CD14-positive monocyte (primary cell): ENCODE data around the gene HOXD10. TPM values are rescaled to one million over a fixed set of nuclear protein-coding genes. Genes with fewer than 3 reads are reported as not detected.

Experiments used
- DNase-seq, 3 donors: peaks; one replicate each; pipeline ENCODE4 v3.0.0-alpha.2; 2011 to 2022
- H2AFZ ChIP-seq: 2 replicates; pipeline ENCODE4 v1.6.0; 2012; ENCODE audit warnings: mild to moderate bottlenecking, low read depth, low read length, inconsistent platforms; ENCODE audit not compliant: insufficient read depth, poor library complexity, severe bottlenecking
- H3K27ac ChIP-seq, 2 donors: 1 replicate in 1 of 2; 2 replicates in 1 of 2; pipeline ENCODE4 v1.5.1; 2012 to 2013; ENCODE audit warnings: low read length in 2 of 2, control low read depth in 1 of 2, inconsistent platforms in 1 of 2, low read depth in 1 of 2, mild to moderate bottlenecking in 1 of 2
- H3K27me3 ChIP-seq, 2 donors: one replicate each; pipeline versions ENCODE4 v1.6.0 to v1.6.1; 2011 to 2013; ENCODE audit warnings: low read length in 2 of 2; ENCODE audit not compliant: control insufficient read depth in 2 of 2, insufficient read depth in 2 of 2
- H3K36me3 ChIP-seq, 2 donors: replicated peaks in 1 of 2; 1 replicate in 1 of 2; 2 replicates in 1 of 2; pipeline versions ENCODE4 v1.5.1 to v1.6.1; 2012 to 2013; ENCODE audit warnings: low read length in 2 of 2, control low read depth in 1 of 2, inconsistent platforms in 1 of 2, mild to moderate bottlenecking in 1 of 2; ENCODE audit not compliant: insufficient read depth in 2 of 2, control insufficient read depth in 1 of 2
- H3K4me1 ChIP-seq, 2 donors: 1 replicate in 1 of 2; 2 replicates in 1 of 2; pipeline versions ENCODE4 v1.5.1 to v1.6.1; 2012 to 2013; ENCODE audit warnings: low read length in 2 of 2, control low read depth in 1 of 2, inconsistent platforms in 1 of 2, mild to moderate bottlenecking in 1 of 2, moderate library complexity in 1 of 2; ENCODE audit not compliant: insufficient read depth in 2 of 2, control insufficient read depth in 1 of 2
- H3K4me2 ChIP-seq: replicated peaks from 2 replicates; pipeline ENCODE3; 2012; ENCODE audit warnings: low read length, moderate library complexity, mild to moderate bottlenecking; ENCODE audit not compliant: poor library complexity, severe bottlenecking; ENCODE audit errors: extremely low read depth
- H3K4me3 ChIP-seq, 3 experiments: fragments of 200-600 bp in 1 of 3; sonication (generic) in 1 of 3; replicated peaks in 1 of 3; 1 replicate in 2 of 3; 2 replicates in 1 of 3; pipeline ENCODE4 v1.5.1; 2011 to 2013; ENCODE audit warnings: low read length in 3 of 3, mild to moderate bottlenecking in 3 of 3, control low read depth in 2 of 3, low read depth in 2 of 3, inconsistent platforms in 1 of 3, moderate library complexity in 1 of 3
- H3K79me2 ChIP-seq: 2 replicates; pipeline ENCODE4 v1.6.0; 2012; ENCODE audit warnings: mild to moderate bottlenecking, control low read depth, inconsistent platforms, low read length, moderate library complexity; ENCODE audit not compliant: insufficient read depth
- H3K9ac ChIP-seq: 2 replicates; pipeline ENCODE4 v1.6.0; 2017; ENCODE audit warnings: low read length, mild to moderate bottlenecking; ENCODE audit not compliant: insufficient read depth, poor library complexity, severe bottlenecking
- H3K9me3 ChIP-seq, 2 donors: replicated peaks in 1 of 2; 1 replicate in 1 of 2; 2 replicates in 1 of 2; pipeline versions ENCODE4 v1.5.1 to v1.6.1; 2012 to 2013; ENCODE audit warnings: low read length in 2 of 2, control low read depth in 1 of 2; ENCODE audit not compliant: control insufficient read depth in 1 of 2, insufficient read depth in 1 of 2
- H4K20me1 ChIP-seq: 2 replicates; pipeline ENCODE4 v1.6.0; 2012; ENCODE audit warnings: mild to moderate bottlenecking, low read length, control low read depth, moderate library complexity; ENCODE audit not compliant: insufficient read depth
- H3K27ac Mint-ChIP-seq, 7 donors: one replicate each; pipeline ENCODE4 v1.8.0; 2020; ENCODE audit warnings: mild to moderate bottlenecking in 7 of 7, mixed read lengths in 7 of 7, moderate library complexity in 6 of 7, inconsistent platforms in 2 of 7
- H3K27me3 Mint-ChIP-seq, 3 donors: one replicate each; pipeline ENCODE4 v1.8.0; 2021 to 2022; ENCODE audit warnings: low read depth in 3 of 3, mild to moderate bottlenecking in 3 of 3, mixed read lengths in 3 of 3, moderate library complexity in 3 of 3, inconsistent platforms in 1 of 3
- H3K36me3 Mint-ChIP-seq, 2 donors: one replicate each; pipeline ENCODE4 v1.8.0; 2020; ENCODE audit warnings: mixed read lengths in 2 of 2, inconsistent platforms in 1 of 2, mild to moderate bottlenecking in 1 of 2
- H3K4me1 Mint-ChIP-seq: one replicate; pipeline ENCODE4 v1.8.0; 2020; ENCODE audit warnings: mild to moderate bottlenecking, mixed read lengths
- H3K4me3 Mint-ChIP-seq, 2 donors: one replicate each; pipeline ENCODE4 v1.8.0; 2020; ENCODE audit warnings: mild to moderate bottlenecking in 2 of 2, mixed read lengths in 2 of 2, moderate library complexity in 1 of 2
- H3K9me3 Mint-ChIP-seq, 7 donors: one replicate each; pipeline ENCODE4 v1.8.0; 2020 to 2022; ENCODE audit warnings: mixed read lengths in 7 of 7, mild to moderate bottlenecking in 6 of 7, moderate library complexity in 6 of 7, inconsistent platforms in 2 of 7
- WGBS: methylation state at CpG from one replicate; pipeline ENCODE4 v1.1.5; 2013; ENCODE audit warnings: missing lambda C conversion rate; ENCODE audit not compliant: insufficient coverage; 5-methylcytosine and 5-hydroxymethylcytosine counted together
- intact Hi-C, 2 donors: fragments of 100-400 bp; cut with micrococcal nuclease; formaldehyde crosslinking; loops; one replicate each; pipeline versions ENCODE4 v1.15.0 to v1.15.1; 2023
- polyA plus RNA-seq, 3 donors: library from polyadenylated mRNA; depleted of rRNA in 1 of 3; unstranded in 2 of 3; stranded (reverse) in 1 of 3; fragments of 300-500 nt in 2 of 3; fragments of >200 nt in 1 of 3; fragmentation: Illumina TruSeq in 2 of 3; gene quantifications; 1 replicate in 2 of 3; 2 replicates in 1 of 3; pipeline ENCODE4 v1.2.3, GENCODE V29; 2012 to 2021
- TF ChIP-seq, protein P1 (sequence below): fragments of 200-600 bp; IDR thresholded peaks from one replicate; pipeline ENCODE4 v1.8.0; 2022; ENCODE audit warnings: antibody characterized with exemption, mild to moderate bottlenecking

Gene HOXD10
- polyA plus RNA-seq, 3 donors, result not detected

DNA sequence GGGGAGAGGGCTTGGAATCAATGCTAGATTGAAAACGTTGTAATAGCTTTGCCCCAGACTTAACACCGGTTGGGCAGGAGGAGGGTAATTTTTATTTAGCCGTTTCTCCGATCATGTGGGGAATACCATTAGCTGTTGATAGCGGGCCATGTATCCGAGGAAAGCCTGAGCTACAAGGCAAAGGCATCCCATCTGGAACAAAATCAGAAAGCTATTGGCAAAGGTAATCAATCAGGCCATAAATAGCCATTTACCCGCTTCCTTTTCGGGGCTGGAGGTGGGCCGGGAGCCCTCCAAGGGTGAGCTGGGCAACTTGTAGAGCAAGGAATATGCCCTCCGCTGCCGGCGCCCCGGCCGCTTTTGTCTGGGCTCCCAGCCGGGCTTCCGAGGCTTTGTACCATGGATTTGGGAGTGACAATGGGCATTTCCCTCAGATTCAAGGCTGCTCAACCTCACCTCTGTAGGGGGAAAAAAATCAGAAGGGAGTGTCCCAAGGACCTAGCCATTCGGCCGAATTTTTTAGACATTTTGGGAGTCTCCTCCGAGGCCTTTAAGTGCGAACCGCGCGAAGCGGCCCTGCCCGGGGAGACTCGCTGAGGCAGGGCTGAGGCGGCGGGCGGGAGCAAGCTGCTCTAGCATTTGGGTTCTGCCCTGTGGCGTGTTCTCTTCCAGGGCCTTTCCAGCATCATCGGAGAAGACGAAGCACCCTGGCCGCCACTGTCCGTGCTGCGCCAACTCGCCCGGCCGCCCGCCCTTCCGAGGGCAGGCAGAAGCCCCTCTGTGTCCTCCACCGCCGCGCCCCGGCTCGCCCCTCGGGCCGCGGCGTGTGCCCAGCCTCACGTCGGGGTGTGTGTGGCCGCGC, 4.8 kb downstream of the HOXD10 start:
- Histone ChIP-seq H3K9ac (no peak overlapping the region), H3K4me2 (no peak overlapping the region), H4K20me1 (no peaks in the 10 kb centered on the region), H3K36me3 (no peaks in the 10 kb centered on the region), H3K27ac (no peak overlapping the region), H3K4me1 (peaks cover 5 to 12% of the 10 kb centered on the region in 2 donors), H3K27me3 (peaks cover 87 to 97% of the 10 kb centered on the region in 2 donors), H3K4me3 (no peak overlapping the region), H3K79me2 (no peaks in the 10 kb centered on the region), H3K9me3 (peaks cover 11 to 72% of the 10 kb centered on the region in 2 donors), H2AFZ (peak overlapping the region; percentile 65)
- peaks cover 2 to 12% of the 10 kb centered on the region in 2 donors for H3K36me3 Mint-ChIP-seq
- H3K4me1 Mint-ChIP-seq, result peaks cover 17% of the 10 kb centered on the region
- DNase-seq, result no peak
- H3K27me3 Mint-ChIP-seq, result peaks cover 91 to 99% (median 95%) of the 10 kb centered on the region in 3 donors
- intact Hi-C loops, result loop anchor here (5.0 kb wide), 2 partner anchors 39 to 1026 kb away; partner anchors contain the start of gene EVX2 (in 1 of the 2)
- TF ChIP-seq, protein P1, sequence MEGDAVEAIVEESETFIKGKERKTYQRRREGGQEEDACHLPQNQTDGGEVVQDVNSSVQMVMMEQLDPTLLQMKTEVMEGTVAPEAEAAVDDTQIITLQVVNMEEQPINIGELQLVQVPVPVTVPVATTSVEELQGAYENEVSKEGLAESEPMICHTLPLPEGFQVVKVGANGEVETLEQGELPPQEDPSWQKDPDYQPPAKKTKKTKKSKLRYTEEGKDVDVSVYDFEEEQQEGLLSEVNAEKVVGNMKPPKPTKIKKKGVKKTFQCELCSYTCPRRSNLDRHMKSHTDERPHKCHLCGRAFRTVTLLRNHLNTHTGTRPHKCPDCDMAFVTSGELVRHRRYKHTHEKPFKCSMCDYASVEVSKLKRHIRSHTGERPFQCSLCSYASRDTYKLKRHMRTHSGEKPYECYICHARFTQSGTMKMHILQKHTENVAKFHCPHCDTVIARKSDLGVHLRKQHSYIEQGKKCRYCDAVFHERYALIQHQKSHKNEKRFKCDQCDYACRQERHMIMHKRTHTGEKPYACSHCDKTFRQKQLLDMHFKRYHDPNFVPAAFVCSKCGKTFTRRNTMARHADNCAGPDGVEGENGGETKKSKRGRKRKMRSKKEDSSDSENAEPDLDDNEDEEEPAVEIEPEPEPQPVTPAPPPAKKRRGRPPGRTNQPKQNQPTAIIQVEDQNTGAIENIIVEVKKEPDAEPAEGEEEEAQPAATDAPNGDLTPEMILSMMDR, result no peak
- no peak overlapping the region for H3K27ac Mint-ChIP-seq
- peaks cover 1 to 36% (median 32%) of the 10 kb centered on the region in 7 donors for H3K9me3 Mint-ChIP-seq
- 14% methylated on average over 34 of the region's 53 CpGs for WGBS
- peak overlapping the region in 1 of 2 donors; percentile 81 for H3K4me3 Mint-ChIP-seq

DNA sequence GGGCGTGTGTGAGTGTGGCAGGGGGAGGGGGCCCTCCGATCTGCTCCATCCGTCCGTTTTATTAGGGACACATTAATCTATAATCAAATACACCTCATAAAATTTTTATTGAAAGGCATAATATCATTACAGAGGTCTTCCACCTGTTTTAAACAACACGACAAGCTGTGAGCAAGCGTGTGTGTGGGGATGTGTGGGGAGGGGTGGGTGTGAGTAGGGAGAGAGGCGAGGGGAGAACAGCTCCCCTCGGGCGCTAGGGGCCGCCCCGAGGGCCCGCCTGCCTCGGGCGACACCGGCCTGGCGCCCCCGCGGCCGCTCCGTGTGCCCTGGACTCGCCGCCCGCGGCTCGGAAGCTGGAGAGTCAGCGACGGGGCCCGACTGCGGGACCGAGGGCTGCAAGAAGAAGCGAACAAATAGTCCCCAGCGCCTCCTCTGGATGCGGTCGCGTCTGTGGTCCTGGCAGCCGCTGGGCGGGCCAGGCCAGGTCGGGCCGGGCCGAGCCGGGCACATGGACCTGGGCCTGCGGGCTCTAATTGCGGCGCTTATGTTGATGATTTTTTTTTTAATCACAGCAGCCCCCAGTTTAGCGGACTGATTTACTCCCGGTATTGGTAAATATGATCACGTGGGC, 5.6 kb downstream of the HOXD10 start:
- Histone ChIP-seq H3K4me1 (peaks cover 5 to 12% of the 10 kb centered on the region in 2 donors), H3K27ac (no peak overlapping the region), H3K4me2 (peak overlapping the region; percentile 72), H4K20me1 (no peaks in the 10 kb centered on the region), H3K9ac (no peak overlapping the region), H3K9me3 (peaks cover 6 to 64% of the 10 kb centered on the region in 2 donors), H3K27me3 (peaks cover 88 to 97% of the 10 kb centered on the region in 2 donors), H3K4me3 (peak overlapping the region in 2 of 3 experiments; percentile 11 to 68), H2AFZ (peak overlapping the region; percentile 65), H3K79me2 (no peaks in the 10 kb centered on the region), H3K36me3 (no peaks in the 10 kb centered on the region)
- peaks cover 91 to 99% (median 95%) of the 10 kb centered on the region in 3 donors for H3K27me3 Mint-ChIP-seq
- peaks cover 19% of the 10 kb centered on the region for H3K4me1 Mint-ChIP-seq
- intact Hi-C loops, result loop anchor here (5.0 kb wide), 2 partner anchors 40 to 1025 kb away; partner anchors contain the start of gene EVX2 (in 1 of the 2)
- peaks cover 2 to 12% of the 10 kb centered on the region in 2 donors for H3K36me3 Mint-ChIP-seq
- peak in 1 of 3 donors; percentile 25 for DNase-seq
- H3K4me3 Mint-ChIP-seq, result peak overlapping the region; percentile 73 to 84
- TF ChIP-seq, protein P1, result no peak
- 4% methylated on average over 40 of the region's 47 CpGs for WGBS
- H3K27ac Mint-ChIP-seq, result no peak overlapping the region
- H3K9me3 Mint-ChIP-seq, result peaks cover 0 to 32% (median 25%) of the 10 kb centered on the region in 7 donors
